ACHN (cell line): ENCODE results near the gene NRARP.
A peak's percentile ranks its signal among the peaks of the same experiment; 100 is the strongest.
"Not testable (repeated sequence)": the region's sequence is repeated elsewhere in the genome, so short reads cannot be mapped to it uniquely, and the experiment has no call there.

ENCODE experiments used
- DNase-seq: peaks from one replicate; pipeline ENCODE4 v3.0.0-alpha.2; 2015
- in situ Hi-C: cut with HindIII; loops from 2 replicates; pipeline ENCODE4 v1.10.0; 2017; ENCODE audit warnings: low sequenced_read_pairs, low pct_ligation_motif_present, low pct_unique_long_range_greater_than_20kb

NRARP gene, protein sequence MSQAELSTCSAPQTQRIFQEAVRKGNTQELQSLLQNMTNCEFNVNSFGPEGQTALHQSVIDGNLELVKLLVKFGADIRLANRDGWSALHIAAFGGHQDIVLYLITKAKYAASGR

DNA sequence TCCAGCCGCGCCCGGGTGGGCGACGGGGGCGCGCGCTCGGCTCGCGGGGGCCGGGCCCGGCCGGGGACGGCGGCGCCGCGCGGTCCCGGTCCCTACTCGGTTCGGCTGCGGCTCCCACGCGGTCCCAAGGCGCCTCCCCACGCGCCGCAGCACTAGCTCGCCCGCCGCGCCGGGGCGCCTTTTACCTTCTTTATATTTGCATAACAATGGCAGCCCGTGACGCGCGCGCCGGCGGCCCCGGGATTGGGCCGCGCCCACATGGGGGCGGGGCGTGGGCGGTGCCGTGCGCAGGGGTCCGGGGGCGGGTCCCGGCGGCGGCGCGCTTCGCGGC lies at the start of gene NRARP:
Gene NRARP (minus strand): TSS at position 154 of the 331 bp plus-strand sequence. CDS start 343 bp downstream, outside the sequence.
- peak; percentile 75 for DNase-seq
- in situ Hi-C loops = no loop called here

DNA sequence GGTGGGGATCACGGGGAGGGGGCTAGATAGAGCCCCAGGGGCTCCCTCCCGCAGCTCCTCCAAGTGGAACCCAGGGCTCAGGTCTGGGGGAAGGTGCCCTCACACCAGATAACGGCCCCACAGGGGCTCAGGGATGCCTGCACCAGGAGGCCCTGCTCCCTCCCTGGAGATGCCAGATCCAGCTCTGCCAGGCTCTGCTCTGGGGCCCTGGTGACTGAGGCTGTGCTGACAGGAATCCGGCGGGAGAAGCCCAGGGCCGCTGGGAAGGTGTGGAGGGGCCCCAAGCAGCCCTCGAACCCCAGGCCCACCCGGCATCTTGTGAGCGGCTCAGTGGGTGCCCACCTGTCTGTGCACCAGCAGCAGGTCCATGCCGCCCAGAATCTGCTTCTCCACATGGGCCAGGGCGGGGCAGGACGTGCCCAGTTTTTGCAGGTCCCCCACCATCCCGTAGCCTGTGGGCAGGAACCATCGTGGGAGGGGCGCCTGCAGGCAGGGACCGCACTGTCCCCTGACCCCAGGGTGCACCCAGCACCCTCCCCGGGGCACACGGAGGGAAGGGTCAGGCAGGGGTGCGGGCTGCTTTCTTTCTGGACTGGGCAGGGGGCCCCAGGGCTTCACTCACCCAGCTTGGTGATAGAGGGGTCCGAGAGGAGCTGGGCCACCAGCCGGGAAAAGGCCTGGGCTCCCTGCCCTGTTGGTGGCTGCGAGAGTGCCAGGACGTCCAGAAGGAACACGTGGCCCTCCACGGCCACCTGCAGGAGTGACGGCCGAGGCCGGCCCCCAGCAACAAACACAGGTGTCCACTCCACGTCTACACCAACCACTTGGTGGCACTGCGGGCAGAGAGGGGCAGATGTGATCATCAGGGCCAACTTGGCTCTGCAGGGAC lies 48.9 kb upstream of the NRARP start:
- no peak for DNase-seq
- in situ Hi-C loops = no loop called here

DNA sequence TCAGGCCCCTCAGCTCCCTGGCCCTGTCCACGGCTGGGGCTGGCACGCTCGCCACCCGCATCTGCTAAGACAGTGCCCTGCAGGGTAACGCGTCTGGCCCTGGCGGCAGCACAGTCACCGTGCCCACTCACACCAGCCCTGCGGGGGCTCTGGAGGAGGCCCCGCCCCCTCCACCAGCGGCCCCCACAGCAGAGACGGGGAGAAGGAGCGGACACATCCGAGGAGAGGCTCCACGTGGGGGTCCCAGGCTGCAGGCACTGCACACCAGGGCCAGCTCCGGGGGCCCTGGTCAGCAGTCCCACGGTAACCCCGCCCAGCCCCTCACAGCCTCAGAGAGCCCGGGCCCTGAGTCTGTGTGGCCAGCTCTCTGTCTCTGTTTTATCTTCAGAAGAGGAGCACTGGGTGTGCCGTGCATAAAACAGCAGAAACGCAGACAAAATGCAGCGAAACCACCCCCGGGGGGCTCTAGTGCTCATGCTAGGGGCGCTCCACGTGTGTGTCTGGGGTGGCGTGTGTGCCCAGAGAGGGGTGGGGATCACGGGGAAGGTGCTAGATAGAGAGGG lies 47.5 kb upstream of the NRARP start:
- no peak for DNase-seq
- in situ Hi-C loops = no loop called here

DNA sequence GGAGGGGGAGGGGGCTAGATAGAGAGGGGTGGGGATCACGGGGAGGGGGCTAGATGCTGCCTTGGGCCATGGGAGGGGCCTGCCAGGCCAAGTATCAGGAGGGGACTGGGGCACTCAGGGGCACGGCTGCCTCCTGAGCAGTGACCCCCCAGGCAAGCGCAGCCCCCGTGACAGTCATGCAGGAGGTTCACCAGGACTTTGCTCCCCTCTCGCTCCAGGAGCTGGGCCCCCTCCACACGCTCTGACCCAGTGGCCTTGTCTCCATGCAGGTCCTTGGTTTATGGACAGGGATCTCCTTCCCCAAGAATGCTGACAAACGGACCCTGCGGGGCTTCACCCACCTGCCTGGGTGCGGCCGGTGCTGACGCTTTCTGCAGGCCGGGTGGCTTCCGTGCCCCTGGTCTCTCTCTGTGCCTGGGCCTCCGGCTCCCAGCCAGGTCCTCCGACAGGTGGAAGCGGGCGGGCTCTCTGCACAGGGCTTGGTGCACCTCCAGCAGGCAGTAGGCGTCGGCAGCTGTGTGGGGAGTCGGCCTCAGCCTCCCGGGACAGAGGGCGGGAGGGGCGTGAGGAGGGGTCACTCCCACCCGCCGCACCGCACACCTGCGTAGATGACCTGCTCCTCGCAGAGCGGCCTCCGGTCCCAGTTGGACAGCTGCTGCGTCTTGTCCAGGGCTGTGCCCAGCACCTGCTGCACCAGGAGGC lies 46.8 kb upstream of the NRARP start:
- DNase-seq = no peak
- in situ Hi-C loops = no loop called here

DNA sequence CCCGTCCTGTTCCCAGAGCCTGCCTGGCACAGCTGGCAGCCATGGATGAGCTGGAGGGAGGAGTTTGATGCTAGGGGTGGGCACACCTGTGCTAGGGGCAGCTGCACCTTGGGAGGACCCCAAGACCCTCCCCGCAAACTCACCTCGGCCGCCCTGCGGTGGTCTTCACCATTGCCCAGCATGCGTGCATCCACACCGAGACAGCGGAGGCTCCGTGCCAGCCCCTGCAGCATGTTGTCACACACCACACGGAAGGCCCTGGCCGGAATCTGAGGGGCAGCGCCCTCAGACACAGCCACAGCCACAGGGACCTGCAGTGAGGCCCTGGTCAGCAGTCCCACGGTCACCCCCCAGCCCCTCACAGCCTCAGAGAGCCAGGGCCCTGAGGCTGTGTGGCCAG lies 45.9 kb upstream of the NRARP start:
- DNase-seq = no peak
- in situ Hi-C loops = no loop called here

DNA sequence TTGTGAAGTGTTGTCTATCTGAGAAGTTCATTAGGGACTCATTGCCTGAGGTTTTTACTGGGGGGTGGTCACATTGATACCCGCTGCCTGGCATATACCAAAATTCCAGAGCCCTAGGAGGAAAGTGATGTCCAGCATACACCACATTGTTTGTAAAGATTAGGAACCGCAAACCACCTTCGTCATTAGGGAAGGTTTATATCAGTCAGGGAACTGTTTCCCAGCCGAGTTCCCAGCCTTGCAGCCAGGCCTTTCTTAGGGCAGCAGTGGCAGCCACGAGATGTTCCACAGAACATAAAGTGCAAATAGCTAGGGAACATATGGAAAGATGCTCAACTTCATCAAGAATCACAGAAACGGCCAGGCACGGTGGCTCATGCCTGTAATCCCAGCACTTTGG lies 40.4 kb upstream of the NRARP start:
- DNase-seq = no peak
- in situ Hi-C loops = no loop called here

DNA sequence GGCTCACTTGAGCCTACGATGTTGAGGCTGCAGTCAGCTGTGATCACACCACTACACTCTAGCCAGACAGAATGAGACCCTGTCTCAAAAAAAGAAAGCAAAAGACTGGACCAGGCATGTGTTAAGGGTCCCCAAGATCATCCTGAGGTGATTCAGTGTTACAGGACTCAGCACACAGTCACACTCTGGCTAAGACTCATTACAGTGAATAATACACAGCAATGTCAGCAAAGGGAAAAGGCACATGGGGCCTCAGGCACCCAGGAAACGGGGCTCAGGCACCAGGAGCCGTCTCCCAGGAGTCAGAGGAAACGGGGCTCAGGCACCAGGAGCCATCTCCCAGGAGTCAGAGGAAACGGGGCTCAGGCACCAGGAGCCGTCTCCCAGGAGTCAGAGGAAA lies 39.2 kb upstream of the NRARP start:
- in situ Hi-C loops = no loop called here
- no peak for DNase-seq

DNA sequence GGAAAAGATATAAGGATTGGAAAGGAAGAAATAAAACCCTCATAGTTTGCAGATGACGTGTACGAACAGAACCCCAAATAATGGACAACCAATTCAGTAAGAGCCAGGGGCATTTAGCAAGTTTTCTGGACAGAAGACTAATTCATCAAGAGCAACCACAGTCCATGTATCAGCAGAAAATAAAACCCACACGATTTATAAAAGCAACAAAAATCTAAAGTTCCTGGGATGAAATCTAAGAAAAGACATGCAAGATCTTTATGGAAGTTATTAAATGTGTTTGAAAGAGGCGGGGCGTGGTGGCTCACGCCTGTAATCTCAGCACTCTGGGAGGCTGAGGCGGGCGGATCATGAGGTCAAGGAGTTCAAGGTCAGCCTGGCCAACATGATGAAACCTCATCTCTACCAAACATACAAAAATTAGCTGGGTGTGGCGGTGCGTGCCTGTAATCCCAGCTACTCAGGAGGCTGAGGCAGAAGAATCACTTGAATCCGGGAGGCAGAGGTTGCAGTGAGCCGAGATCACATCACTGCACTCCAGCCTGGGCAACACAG lies 37.9 kb upstream of the NRARP start:
- in situ Hi-C loops, DNase-seq: not testable (repeated sequence)

DNA sequence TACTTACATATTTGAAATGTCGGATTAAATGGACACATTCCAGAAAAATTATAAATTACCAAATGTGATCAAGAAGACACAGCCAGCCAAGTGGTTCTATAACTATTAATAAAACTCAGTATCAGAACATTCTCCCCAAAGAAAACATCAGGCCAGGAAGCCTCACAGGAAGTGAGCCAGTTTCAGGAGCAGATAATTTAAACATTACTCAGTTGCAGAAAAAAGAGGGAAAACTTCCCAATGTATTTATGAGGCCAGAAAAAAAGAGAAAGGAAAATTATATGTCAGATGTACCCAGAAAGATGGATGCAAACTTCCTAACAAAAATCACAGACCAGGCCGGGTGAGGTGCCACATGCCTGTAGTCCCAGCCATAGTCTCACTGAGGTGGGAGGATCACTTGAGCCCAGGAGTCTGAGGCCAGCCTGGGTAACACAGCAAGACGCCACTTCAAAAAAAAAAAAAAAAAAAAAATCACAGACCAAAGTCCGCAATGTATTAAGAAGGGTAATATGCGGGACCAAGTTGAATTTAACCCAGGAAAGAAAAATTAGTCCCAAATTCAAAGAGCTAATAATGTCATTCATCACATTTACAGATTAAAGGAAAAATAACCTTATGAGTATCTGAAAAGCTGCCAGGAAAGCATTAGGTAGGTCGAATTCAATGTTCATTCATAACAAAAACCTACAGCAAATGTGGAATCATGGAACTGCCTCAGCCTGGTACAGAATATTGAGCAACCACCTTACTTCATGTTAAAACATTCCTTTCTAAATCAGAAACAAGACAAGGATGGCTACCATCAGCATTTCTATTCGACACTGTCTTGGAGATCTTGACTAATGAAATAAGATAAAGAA lies 37.2 kb upstream of the NRARP start:
- no peak for DNase-seq

DNA sequence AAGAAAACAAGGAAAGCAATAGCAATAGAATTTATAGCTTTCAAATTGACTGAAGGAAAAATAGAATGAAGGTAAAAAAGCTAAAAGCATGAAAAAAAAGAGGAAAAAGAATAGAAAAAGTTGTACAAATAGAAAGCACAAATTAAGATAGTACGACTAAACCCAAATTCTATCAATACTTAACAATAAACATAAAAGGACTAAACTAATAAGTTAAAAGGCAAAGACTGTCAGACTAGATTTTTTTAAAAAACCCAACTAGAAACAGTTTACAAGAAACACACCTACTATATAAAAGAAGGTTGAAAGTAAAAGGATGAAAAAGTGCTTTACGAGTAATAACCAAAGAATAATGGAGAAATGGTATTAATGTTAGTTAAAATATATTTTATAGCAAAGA lies 34.7 kb upstream of the NRARP start:
- in situ Hi-C loops = no loop called here
- no peak for DNase-seq

More for the DNA sequence above, 37.2 kb upstream of the NRARP start:
- in situ Hi-C loops = no loop called here

DNA sequence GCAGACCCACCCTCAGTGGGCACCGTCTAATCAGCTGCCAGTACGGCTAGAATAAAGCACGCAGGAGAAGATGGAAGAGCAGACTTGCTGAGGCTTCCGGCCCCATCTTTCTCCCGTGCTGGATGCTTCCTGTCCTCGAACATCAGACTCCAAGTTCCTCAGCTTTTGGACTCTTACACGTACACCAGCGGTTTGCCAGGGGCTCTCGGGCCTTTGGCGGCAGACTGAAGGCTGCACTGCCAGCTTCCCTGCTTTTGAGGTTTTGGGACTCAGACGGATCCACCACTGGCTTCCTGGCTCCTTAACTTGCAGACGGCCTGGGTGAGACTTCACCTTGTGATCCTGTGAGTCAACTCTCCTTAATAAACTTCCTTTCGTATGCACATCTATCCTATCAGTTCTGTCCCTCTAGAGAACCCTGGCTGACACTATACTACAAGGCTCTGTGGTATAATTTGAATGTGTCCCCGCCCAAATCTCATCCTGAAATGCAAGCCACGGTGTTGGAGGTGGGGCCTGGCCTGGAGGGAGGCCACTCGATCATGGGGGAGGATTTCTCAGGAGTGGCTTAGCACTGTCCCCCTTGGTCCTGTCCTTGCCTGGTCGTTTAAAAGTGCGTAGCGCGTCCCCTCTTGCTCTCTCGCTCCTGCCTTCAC lies 31.1 kb upstream of the NRARP start:
- in situ Hi-C loops = no loop called here
- DNase-seq = no peak

DNA sequence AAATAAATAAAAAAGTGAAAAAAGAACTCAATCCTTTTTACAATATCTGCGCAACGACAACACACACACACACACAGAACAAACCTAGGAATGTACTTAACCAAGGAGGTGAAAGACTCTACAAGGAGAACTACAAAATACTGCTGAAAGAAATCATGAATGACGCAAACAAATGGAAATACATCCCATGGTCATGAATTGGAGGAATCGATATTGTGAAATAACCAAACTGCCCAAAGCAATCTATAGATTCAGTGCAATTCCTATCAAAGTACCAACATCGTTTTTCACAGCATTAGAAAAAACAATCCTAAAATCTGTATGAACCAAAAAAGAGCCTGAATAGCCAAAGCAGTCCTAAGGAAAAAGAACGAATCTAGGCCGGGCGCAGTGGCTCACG lies 29.9 kb upstream of the NRARP start:
- no peak for DNase-seq
- in situ Hi-C loops = no loop called here

DNA sequence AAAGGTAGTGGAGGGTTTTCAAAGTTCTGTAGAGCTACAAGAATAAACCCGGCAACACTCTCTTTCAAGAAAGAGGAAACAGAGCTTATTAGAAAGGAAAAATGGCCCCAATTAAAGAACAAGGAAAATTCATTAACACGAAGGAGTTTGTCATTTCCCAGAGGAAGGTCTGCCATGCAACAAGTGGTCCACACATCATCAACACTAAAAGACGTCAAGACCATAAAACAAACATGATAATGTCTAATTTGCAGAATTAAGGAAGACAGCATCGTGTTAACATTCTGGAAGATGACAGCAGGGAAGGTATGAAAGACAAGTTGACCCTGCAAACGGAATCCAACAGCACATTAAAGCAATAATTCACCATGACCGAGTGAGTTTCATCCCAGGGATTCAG lies 28.6 kb upstream of the NRARP start:
- in situ Hi-C loops = no loop called here
- DNase-seq = no peak

DNA sequence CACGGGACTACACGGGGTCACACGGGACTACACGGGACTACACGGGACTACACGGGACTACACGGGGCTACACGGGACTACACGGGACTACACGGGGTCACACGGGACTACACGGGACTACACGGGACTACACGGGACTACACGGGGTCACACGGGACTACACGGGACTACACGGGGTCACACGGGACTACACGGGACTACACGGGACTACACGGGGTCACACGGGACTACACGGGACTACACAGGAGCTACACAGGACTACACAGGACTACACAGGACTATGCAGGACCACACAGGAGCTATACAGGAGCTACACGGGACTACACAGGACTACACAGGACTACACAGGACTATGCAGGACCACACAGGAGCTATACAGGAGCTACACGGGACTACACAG lies 27.5 kb upstream of the NRARP start:
- DNase-seq, in situ Hi-C loops: not testable (repeated sequence)

DNA sequence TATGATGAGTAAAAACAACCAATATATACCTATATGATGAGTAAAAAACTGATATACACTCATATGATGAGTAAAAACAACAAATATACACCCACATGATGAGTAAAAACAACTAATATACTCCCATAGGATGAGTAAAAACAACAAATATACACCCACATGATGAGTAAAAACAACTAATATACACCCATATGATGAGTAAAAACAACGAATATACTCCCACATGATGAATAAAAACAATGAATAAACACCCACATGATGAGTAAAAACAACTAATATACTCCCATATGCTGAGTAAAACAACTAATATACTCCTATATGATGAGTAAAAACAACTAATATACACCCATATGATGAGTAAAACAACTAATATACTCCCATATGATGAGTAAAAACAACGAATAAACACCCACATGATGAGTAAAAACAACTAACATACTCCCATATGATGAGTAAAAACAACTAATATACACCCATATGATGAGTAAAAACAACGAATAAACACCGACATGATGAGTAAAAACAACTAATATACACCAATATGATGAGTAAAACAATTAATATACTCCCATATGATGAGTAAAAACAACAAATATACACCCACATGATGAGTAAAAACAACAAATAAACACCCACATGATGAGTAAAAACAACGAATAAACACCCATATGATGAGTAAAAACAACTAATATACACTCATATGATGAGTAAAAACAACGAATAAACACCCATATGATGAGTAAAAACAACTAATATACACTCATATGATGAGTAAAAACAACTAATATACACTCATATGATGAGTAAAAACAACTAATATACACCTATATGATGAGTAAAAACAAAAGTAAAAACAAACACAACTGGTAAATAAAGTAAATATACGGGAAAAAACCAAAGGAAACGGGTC lies 25.8 kb upstream of the NRARP start:
- DNase-seq, in situ Hi-C loops: not testable (repeated sequence)

DNA sequence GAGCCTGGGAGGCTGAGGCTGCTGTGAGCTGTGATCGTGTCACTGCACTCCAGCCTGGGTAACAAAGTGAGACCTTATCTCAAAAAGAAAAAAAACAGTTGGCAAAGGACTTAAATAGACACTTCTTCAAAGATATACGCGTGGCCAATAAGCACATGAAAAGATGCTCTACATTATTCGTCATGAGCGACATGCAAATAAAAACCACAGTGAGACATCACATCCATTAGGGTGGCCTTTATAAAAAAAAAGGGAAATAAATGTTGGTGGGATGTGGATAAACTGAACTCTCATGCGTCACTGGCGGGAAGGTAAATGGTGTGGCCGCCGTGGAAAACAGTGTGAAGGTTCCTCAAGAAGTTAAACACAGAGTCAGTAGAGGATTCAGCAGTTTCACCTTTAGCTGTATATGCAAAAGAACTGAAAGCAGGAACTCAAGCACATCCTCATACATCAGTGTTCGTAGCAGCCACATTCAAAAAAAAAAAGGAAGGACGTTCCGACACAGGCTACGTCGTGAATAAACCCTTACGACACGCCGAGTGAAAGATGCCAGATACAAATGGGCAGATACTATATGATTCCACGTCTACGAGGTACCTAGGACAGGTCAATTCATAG lies 24.5 kb upstream of the NRARP start:
- DNase-seq = no peak
- in situ Hi-C loops = no loop called here
